ENCODE results near the gene KAZN. TPM values are rescaled to one million over a fixed set of nuclear protein-coding genes. Genes with fewer than 3 reads are reported as not detected.

The KAZN gene
- total RNA-seq, 1 donor from 2014 or later, result 9.6 TPM

DNA sequence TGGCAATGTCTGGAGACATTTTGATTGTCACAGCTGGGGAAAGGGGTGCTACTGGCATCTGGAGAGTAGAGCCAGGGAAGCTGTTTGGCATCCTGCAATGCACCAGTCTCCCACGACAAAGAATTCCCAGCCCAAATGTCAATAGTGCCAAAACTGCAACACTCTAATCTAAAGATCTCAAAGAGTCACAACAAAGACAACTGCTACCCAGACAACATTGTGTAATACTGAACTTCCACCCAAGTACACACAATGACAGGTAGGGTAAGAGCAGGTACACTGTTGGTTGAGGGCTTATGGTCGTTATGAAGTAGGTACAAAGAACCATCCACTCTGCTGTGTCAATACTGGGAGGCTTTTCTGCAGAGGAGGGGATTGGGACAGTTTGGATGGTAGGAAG, 546.8 kb downstream of the KAZN start:
- DNase-seq, result no peak

DNA sequence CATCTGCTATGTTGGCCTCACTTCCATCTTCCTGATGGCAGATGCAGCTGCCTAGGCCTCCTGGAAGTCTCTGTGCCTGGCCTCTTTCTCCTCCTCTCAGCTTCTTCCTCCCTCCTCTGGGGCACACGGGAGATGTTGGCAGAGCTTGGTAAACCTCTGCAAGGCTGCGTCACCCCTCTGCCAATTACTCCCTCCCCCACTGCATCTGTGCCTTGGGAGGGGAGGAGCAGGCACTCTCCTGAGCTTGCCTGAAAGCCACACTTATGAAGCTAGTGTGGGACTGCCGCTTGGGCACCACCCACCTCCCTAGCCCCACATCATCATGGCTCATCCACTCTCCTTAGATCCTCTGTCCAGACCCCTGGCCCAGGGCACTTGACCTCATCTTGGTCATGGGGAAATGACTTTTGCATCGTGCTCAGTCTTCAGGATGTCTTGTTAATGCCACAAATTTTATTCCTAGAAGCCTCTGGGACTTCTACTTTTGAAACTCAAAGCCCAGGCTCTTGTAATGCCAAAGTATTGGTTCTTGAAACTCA, 547.7 kb downstream of the KAZN start:
- no peak for DNase-seq

DNA sequence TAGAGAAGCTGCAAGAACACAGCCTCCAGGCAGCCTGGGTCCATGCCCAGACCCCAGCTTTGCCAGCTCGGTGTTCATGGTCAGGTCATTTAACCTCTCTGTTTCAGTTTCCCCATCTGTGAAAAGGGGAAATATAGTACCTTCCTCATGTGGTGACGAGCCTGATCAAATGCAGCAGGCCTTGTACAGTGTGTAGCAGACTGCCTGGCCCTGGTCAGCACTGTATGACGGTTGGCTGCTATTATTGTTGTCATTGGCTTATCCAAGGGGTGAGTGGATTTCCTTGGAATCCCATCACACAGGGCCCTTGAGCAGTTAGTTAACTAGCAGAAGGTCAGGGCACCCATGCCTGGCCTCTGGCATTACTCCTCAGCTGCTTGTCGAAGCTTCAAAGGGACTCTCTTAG, 548.5 kb downstream of the KAZN start:
- no peak for DNase-seq

DNA sequence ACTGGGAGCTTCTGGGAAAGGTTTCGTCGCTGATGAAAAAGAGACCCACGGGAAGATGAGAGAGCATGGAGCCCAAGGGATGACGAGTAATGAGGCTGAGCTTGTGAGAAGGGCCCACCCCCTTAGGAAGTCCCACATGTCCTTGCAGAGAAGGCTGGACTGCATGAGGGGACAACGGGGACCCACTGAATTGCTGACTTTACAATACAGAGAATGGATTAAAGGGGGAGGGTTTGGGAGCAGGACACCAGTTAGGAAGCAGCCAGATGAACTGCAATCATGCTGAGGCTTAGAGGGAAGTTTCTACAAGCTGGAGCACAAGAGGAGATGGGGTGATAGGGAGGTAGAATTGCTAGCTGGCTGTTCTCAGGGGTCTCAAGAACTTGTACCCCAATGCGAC, 549.5 kb downstream of the KAZN start:
- no peak for DNase-seq

DNA sequence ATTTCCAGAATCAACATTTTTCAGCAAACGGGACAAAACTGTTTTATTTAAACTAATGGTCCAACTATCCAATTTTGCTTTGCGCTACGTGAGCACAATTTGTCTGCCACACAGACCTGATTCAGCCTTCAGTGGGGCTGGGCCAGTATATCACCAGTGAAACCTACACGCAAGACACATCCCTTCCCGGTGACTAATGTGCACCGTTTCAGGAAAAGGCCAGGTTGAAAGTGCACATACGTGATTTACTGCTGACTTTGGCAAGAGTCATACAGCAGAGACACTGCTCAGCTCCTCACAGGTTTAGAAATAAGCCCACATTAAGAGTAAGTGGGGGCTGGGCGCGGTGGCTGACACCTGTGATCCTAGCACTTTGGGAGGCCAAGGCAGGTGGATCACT, 550.0 kb downstream of the KAZN start:
- DNase-seq, result no peak

DNA sequence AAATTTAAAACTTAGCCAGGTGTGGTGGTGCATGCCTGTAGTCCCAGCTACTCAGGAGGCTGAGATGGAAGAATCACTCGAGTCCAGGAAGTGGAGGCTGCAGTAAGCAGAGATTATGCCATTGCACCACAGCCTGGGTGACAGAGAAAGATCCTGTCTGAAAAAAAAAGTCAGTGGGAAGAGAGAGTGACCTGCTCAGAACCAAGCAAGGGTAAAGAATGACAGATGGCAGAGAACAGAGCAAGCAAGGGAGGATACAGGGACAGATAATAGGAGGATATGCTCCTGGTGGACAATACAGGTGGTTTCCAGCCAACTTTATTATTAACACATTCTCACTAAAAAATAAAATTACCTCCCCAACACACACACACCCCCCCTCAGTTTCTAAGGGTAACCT, 550.5 kb downstream of the KAZN start:
- DNase-seq, result no peak

DNA sequence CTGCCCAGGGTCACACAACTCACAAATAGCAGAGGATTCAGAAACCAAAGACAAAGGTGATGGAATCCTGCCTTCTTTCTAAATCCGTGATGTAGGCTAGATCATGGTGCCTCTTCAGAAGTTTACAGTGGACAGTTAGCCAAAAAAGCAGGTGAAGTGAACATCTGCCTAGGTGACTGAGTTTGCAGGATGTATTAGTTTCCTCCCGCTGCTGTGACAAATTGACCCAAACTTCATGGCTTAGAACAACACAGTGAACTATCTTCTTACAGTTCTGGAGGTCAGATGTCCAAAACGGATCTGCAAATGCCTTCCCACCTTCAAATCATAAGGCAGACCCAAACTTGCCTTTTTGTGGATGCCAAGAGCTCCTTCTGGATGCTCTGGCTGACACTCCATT, 551.9 kb downstream of the KAZN start:
- DNase-seq, result no peak

DNA sequence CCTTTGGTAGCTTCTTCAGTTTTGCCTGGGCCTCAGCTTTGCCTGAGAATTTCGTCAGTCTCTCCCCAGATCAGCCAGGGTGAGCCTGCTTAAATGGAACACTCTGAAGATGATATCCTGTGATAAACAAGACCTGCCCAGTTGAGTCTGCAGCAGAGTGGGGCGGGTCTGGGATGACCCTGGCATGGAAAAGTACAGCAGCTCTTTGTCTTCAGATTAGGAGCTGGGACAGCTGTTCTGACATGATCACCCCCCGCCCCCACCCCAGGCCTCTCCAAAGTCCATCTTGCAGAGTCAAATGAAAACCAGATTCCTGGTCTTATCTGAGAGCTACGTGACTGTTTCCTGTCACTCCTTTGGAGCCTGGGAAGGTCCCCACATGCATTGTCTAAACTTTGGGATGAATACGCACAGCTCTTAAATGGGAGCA, 552.9 kb downstream of the KAZN start:
- DNase-seq, result no peak

DNA sequence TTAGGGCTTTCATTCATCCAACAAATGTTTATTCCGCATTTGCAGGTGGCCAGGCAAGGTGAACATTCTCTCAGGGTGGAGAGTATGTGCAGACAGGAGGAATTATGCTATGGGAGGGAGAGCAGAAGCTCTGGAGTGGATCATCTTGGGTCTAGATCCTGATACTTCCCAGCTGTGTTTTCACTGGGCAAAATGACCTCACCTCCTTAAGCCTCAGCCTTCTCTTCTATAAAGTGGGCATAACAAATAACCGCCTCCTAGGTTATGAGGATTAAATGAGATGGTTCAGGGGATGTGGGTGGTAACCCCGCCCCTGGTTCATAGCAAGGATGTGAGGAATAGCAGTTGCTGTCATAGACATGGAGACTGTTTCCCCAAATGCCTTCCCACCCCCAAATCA, 553.4 kb downstream of the KAZN start:
- DNase-seq, result no peak

DNA sequence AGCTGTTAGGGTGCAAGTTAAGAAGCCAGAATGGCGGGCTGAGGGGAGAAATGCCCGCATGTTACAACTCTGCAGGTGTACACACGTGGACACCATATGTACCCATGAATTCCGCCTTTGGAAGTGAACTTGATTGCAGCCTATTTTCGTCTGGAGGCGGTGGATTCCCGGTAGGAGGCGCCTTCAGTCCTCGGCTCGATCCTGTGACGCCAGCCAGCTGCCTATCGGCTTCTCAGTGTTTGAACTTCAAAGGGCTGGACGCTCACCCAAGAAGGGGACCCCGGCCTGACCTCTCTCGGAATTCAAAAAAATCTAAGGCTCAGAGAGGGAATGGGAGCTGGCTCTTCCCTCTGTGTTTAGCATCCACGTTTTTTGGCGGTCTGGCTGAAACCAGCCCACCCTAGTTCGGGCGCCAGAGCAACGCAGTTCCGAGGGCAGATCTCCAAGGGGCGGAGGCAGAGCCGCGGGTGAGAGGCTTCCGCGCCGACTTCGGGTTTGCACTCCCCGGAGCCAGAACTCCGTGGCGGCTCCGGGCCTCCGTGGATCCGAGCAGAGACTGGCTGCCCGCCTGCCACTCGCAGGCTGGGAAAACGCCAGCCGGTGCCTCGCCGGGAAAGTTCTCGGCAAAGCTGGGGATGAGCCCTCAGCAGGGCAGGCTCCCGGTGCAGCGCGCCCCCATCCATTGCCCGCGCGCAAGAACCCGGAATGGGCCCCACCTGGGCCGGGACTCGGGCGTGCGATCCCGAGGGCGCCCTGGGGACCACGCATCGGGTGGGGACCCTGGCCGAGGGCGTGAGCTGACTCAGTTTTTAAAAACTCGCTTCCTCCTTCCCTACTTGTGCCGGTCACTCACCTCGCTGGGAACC, 554.1 kb downstream of the KAZN start:
- DNase-seq, result peak; percentile 85

DNA sequence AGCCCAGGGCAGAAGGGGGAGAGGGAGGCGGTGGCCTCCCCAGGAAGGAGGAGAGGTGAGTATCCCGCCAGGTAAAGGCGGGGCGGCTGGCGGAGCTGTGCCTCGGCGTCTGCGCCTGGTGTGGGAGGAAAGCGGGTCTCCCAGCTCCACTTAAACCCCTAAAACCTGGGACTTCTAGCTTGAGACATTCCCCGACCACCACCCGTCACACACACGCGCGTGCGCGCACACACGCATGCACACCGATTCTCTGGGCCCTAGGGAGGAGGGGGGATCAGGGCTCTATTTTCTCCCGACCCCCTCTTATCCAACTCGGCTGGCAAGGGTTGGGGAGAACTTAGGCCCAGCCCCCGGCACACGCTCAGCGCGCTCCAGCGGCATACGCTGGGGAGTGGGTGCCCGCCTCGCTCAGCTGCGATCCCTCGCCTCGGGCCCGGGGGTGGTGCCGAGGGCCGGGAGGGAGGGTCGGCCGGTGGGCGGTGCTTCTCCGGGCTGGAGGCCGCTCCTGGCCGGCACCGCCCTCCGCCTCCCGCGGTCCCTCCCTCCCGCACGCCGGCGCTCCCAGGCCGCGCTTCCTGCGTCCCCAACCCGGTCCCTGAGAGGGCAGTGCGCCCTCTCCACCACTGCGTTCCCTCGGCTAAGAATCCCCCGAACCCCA, 554.8 kb downstream of the KAZN start, which contains the start of gene TMEM51:
Gene TMEM51 (plus strand): TSS at position 564 of the 658 bp plus-strand sequence. CDS start 61,341 bp downstream, outside the sequence.
- no peak for DNase-seq

DNA sequence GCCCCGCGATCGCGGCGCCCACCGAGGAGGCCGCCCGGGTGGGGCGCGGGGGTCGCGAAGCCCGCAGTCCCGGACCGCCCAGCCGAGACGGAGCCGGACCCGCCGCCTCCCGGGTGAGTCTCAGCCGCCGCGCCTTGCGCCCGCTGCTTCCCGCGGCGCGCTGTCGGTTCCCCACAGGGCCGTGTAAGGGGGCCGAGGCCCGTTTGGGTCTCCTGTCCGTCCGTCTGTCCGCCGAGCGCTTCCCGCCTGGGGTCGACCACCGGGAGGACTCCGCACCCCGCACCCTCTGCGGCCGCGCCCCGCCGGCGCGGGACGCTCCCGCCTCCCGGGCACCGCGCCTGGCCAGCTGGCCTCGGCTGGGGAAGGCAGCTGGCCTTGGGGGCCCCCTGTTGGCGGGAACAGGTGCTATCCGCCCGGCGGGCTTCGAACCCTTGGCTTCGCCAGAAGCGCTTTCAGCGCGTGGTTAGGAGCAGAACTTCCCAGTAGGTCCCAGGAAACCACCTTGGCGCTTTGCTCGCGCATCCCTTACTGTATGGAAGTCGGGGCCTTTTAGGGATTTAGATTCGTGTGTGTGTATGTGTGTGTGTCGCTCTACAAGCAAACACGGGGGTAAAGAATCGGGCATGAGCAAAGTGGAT, 555.5 kb downstream of the KAZN start:
- DNase-seq, result peak; percentile 45

DNA sequence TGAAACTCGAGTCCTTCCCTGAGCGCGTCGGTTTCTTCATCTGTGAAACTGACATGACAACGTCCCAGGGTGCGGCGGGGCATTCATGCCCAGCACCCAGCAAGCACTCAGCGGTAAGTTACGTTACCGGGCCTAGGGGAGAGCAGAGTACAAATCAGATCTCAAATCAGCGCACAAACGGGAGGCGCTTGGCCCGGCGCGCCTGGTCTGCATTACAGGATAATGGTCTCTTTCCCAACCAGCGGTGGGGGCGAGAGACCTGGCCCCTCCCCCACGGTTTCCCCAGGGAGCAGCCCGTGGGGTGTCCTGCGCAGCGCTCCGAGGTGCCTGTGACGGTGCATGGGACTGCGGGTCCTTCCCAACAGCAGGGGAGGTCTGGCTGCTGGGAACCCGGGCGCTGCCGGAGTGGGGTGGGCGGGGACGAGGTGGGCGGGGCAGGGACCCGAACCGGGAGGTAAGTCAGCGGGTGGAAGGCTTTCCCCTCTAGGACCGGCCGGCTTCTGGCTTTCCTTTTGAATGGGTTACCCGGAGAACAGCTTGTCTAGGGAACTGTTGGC, 556.1 kb downstream of the KAZN start:
- no peak for DNase-seq

DNA sequence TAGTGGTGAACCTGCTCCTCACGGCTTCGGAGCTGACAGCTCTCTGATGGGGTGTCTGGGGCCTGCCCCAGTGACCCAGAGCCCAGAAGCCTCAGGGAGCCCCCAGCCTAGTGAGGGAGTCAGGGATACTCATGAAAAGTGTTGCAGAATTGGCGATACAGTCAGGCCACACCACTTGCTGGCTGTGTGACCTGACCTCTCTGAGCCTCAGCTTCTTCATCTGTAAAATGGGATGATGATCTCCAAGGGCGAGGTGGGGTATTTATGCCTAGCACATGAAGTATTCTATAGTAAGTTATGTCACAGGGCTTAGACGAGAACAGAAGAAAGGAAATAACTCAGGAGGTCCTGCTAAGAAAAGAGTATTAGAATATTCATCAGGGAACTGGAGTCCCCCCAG, 556.7 kb downstream of the KAZN start:
- no peak for DNase-seq

DNA sequence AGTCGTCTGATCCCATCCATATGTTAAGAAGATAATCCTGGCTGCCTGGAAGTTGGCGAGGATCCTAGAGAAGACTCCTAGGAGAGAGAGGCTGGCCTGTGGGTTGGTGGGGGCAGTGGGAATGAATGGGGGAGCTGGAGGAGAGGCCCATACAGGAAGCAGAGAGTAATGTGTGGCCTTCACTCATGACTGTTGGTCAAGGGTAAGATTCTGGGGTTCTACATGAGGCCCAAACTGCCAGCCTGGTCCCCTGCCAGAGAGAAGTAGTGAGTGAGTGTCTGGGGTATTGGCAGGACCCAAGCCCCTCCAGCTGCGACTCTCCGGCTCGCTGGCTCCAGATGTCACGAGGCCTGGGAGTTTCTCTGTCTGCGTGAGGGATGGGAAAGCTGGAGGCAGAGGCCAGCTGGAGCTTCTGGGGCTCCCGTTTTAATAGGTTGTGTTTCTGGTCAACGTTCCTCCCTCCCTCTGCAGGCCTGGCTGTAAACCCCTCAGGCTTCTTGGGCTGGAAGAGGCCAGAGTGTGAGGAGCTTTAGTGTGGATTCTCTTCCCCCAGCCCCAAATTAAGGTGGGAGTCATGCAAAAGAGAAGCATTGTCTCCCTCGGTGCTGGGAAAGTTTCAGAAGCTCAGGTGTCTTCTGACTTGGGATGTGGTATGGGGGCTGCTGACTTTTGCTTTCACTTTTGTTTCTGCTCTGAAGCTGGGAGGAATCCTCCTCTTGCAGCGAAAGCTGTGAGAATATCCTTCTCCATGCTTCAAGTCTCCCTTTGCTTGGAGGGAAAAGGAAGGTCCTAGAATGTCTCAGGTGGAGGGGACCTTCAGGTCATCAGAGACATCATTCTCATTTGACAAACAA, 557.6 kb downstream of the KAZN start:
- peak; percentile 63 for DNase-seq

DNA sequence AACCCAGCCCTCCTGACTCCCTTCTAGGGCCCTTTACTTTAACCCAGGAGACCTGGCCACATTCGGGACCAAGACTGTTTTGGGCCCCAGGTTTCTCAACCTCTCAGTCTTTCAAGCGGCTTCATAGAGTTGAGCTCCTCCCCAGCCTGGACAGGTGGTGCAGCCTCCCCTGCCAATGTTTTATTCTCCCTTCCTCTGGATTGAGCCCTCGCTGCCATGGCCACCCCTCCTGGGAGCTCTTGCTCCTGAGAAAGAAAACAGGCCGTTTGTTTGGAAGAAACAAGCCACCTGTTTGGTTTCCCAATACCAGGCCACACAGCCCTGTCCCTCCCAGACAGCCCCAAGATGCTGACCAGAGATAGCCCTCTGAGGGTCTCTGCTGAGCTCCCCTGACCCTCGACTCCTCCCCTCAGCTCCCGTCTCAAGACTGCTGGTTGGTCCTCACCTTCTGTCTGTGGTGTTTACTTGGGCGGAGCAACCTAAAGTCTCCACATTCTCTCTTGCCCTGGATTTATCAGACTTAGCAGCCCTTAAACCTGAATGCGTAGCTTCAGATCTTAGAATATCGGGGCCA, 558.4 kb downstream of the KAZN start:
- no peak for DNase-seq

DNA sequence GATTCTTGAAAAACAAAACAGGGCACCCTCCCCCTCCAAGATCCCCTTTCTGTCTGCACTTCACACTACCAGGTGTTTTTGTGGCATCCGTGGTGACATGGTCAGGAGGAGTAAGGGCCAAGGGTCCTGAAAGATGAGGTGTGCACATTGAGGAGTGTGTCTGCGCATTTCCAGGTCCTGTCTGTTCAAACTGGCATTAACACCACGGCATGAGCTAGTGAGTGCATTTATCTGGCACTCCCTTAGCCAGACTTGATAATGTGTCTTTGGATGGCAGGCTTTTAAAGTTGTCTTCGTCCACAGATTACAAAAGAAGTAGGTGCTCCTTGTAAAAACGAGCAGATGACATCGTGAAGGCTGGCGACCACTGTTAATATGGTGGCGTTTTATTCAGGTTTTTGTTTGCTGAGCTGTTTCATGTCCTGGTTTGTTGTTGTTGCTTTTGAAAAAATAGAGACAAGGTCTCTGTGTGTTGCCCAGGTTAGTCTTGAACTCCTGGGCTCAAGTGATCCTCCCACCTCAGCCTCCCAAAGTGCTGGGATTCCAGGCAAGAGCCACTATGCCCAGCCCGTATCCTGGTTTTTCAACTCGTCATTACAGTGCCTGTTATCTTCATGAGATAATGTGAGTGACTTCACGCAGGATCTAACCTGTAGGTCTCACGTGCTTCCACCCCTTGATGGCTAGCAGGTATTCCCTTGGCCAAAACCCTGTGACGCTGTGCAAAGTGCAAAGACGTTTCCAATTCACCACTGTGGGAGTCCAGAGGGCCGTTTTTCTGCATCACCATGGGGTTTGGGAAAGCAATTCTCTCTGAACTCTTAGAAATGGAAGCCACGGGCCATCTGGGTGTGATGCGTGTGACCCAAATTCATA, 559.3 kb downstream of the KAZN start:
- DNase-seq, result no peak

DNA sequence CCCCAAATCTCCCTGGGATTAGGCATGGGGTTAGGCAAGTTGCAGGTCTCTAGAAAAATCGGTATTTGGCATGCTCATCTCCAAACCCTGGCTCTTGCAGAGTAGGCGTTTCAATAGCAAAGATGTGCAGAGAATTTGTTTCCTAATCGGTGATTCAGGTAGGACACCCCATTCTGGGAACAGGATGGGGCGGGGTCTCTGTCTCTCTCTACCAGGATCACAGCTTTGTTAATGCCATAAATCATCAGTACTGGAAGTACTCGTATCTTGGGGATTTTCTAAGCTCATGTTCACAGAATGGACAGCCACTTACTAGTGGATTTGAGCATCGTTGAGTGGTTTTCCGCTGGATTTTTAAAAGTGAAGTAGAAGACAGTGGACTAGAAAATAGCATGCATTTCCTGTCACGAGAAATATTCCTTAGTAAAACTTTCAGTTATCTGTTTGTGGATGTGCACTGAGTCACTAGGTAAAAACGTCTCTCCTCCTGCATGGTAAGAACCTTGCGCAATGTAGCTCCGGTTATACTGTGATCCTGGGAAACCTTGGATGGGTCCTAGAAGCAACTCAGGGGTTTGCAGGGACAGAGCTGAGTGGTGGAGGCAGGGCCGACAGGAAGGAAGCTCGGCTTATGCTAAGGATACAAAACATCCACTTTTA, 560.2 kb downstream of the KAZN start:
- DNase-seq, result no peak

DNA sequence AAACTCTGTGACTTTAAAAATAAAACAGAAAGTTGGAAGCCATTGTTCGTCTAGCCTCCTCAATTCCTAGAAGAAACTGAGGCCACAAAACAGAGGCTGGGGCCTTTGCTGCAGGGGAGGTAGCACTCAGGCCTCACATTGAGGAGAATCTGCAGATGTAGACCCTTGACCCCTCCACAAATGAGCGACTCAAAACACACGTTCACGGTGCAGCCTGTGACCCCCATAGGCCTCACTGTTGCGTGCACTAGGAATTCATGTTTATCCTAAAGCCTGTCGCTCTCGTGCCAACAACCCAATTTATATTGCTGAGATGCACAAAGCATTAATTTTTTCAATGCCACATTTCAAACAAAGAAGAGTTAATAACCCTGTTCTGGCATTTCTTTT, 560.7 kb downstream of the KAZN start:
- no peak for DNase-seq

DNA sequence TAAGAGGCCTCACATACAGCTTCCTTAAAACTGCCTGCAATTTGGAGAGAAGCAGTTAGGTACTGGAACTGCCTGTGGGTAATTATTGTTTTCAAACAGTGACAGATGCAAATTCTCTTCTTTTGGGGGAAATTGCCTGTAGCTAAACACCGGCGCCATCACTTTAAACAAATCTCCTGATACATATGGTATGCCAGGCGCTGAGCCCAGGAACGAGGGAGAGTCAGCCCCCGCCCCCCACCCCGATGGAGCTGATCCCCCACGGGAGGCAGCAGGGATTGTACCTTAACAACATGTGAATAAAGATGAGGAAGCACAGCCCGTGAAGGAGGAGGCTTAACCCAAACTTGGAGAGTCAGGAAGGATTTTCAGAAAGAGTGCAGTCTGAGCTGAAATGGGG, 562.1 kb downstream of the KAZN start:
- no peak for DNase-seq

Measured in skin of body (tissue), 2 donors.